ENCODE data around the gene EEPD1.
"Not testable (repeated sequence)": the region's sequence is repeated elsewhere in the genome, so short reads cannot be mapped to it uniquely, and the experiment has no call there.

EEPD1 gene

DNA sequence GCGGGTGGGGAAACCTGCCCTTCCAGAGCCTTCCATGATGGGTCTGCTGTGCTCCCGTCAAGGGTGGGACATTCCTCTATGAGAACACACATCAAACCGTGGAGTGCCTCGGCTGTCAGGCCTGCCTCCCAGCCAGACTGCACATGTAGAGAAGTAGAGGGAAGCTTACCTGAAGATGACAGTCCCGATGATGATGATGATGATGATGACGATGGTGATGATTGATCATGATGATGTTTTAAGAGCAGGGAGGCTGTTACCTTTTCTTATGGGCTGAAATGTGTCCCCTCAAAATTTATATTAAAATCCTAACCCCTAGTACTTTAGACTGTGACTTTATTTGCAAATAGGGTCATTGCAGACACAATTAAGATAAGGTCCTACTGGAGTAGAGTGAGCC lies 160.6 kb downstream of the EEPD1 start:
- no peak for DNase-seq

DNA sequence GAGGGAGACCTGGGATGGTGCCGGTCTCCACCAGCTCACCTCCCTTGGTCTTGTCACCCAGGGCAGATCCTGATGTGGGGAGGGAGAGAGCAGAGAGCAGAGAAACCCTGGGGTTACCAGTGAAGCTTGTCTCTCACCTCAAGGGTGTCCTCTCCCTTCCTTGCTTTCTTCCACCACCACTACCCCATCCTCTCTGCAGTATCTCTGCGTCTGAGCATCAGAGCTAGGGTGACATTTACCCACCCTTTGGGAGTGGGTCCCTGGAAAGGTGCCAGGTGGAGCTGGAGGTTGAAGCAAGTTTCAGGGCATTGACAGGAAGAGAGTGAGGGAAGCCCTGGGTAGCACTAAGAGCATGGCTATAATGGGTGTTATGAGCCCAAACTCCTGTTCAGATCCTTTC lies 161.4 kb downstream of the EEPD1 start:
- DNase-seq: no peak

DNA sequence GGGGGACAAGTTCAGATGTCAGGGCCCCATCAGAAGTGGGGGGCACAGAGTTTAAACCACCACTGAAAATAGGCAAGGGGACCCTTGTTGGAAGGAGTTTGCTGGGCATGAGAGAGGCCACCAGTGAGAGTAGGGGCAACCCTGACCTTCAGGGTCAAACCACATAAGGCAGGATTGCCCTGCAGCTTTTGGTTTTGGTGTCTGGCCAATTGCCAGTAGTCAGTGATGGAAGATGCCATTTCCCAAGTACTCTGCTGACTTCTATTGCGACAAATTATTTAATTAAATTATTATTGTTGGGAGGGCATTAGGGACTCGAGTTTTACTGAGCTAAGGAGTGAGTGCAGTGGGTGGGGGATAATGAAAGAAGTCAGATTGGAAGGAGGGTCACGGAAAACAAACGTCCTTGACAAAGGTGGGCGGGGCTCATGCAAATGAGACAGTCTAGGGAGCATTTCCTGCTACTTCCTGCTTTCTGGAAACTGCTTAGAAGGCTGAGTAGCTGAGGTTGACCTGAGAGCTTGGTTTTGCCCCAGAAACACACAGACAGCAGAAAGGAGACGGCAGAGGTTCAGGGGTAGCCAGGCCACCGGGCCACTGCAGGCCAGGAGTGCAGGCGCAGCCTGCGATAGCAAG lies 162.4 kb downstream of the EEPD1 start:
- no peak for DNase-seq

DNA sequence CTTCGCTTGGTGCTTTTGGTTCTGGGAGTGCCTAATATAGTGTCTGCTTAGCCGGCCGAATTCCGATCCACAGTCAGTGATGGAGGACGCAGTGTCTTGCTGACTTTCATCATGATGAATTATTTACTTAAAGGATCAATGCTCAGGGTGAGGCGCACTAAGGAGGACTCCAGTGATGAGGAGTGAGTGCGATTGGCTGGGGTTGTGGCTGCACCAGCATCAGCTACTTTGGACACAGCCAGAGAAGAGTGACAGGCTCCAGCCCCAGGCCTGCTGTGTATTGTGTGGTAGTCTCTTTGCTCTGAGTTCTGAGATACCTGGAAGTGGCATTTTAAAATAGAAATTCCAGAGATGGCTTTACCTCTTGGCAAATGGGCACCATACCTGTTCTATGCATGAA lies 163.3 kb downstream of the EEPD1 start:
- no peak for DNase-seq

DNA sequence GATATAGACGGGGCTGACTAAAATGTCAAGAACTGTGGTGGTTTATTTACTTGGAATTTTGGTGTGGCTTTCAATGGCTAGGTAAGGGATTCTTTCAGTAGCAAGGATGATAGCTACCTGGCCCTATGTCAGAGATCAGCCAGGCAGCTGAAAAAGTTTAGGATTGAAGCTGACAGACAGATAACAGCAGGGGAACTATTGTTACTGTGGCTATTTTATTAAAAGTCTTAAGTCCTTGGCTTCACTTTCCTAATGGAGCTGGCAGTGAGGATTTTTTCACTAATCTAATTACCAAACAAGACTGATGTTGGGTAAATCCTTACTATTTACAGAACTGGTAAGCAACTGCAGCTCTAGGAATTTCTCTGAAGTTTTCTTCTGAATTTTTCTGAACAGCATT lies 164.2 kb downstream of the EEPD1 start:
- DNase-seq: no peak

DNA sequence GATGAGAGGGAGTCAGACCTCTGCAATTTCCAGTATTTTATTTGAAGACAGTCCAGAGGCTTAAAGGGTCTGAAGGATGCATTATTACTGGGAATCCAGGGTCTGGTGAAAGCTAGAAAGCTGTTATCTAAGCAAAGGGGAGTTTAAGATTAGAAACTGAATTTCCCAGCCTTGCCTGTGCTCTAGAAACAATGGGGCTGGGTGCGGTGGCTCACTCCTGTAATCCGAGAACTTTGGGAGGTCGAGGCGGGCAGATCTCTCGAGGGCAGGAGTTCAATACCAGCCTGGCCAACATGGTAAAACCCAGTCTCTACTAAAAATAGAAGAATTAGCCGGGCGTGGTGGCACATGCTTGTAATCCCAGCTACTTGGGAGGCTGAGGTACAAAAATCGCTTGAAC lies 165.1 kb downstream of the EEPD1 start:
- DNase-seq: no peak

DNA sequence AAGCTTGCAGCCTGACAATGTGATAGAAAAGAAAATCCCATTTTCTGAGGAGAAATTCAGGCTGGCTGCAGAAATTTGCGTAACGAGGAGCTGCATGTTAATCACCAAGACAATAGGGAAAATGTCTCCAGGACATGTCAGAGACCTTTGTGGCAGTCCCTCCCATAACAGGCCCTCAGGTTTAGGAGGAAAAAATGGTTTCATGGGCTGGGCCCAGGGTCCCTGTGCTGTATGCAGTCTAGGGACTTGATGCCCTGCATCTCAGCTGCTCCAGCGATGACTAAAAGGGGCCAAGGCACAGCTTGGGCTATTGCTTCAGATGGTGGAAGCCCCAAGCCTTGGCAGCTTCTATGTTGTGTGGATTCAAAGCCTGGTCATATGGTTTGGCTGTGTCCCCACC lies 168.2 kb downstream of the EEPD1 start:
- DNase-seq: not testable (repeated sequence)

DNA sequence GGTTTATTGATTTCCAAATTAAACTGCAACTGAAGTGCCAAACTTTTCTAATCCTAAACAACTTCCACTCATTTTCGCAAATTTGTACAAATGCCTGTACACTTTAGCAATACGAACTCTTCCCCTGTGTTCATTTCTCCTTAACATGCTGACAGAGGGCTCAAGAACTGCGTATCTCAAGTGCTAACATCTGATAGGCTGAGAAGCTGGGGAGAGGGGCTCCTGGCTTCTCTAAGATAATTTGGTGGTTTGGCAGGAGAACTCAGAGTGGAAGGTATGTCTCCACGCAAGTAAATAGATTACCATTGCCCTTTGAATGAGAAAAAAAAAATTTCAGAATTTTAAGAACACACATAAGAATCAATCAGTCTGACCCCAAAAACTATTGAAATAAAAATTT lies 183.3 kb downstream of the EEPD1 start:
- DNase-seq: no peak

DNA sequence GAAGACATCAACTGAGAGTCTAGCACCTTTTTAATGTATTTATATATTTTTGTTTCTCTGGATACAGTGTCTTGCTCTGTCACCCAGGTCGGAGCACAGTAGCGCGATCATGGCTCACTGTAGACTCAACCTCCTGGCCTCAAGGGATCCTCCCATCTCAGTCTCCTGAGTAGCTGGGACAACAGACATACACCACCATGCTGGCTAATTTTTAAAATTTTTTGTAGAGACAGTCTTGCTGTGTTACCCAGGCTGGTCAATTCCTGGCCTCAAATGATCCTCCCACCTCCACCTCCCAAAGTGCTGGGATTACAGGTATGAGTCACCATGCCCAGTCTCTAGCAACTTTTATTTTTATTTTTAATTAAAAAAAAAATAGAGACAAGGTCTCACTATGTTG lies 185.2 kb downstream of the EEPD1 start:
- no peak for DNase-seq

DNA sequence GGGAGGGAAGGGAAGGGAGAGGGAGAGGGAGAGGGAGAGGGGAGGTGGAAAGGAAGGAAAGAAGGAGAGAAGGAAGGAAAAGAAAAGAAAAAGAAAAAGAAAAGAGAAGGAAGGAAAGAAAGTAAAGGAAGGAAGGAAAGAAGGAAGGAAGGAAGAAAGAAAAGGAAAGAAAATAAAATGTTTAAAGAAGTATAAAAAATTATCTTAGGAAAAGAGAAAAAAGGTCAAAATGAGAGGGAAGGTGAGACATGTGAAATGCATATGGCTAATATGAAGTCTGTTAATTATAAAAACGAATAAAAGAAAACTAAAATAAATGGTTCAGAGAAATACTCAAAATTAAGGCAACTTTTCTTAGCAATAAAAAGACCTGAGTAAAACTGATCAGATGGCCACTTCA lies 190.5 kb downstream of the EEPD1 start:
- DNase-seq: no peak

DNA sequence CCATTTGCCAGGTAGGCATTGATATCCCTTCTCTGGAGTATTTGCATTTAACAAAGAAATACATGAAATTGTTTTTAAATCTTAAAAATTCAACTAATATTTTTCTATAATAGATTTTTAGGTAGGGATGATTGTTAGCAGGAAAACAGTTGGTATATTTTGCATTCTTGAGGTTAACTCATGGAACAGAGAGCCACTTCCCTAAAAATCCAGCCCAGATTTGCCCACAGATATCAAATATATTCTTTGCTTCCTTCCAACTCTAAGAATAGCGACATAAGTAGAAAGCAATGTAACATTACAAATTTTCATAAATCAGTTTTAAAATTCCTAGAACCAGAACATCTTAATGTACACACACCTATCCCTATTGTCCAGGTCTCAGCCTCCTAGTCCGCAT lies 191.6 kb downstream of the EEPD1 start:
- no peak for DNase-seq

DNA sequence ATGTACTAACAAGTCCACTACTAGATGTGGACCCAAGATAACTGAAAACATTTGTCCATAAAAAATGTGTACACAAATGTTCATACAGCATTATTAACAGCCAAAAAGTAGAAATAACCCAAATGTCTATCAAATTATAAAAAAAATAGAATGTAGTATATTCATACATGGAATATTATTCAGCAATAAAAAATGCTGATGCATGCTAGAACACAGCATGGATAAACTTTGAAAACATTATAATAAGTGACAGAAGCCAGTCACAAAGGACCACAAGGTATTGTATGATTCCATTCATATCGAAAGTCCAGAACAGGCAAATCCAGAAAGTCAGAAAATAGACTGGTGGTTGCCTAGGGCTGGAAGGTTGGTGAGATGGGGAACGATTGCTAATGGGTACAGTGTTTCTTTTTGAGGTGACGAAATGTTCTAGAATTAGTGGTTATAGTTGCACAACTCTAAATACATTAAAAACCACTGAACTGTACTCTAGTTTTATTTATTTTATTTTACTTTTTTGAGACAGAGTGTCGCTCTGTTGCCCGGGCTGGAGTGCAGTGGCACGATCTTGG lies 193.3 kb downstream of the EEPD1 start:
- DNase-seq: no peak

DNA sequence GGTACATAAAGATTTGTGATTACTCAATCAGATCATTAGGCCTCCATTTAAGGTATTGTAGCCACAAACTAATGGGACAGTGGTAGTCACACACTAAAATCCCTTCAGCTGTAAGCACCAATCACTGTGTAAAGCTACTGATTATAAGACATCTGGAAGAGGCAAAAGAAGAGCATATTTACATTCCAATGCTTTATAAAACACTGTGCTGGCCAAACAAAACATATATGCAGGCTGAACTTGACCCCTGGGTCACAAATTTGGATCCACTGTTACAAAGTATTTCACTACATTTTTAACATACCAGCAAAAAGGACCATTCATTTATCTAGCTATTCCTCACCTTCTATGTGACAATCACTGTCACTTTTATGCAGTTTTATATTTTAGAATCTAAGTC lies 195.2 kb downstream of the EEPD1 start:
- DNase-seq: no peak

DNA sequence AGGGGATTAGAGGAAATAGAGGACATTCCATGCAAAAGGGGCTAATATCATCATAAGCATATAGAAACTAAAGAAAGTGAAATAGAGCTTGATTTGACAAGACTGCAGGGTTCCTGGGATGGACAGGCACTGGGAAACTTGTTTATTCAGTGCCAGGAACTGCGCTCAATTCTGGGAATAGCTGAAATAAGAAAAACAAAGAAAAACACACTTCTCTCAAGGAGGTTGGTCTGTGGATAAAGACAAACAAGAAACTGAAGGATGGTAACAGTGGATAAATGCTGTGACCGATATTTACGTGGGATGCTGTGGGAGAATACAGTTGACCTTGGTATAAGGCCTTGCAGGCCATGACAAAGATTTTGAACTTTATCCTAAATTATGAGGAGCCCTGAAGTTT lies 195.7 kb downstream of the EEPD1 start:
- no peak for DNase-seq

DNA sequence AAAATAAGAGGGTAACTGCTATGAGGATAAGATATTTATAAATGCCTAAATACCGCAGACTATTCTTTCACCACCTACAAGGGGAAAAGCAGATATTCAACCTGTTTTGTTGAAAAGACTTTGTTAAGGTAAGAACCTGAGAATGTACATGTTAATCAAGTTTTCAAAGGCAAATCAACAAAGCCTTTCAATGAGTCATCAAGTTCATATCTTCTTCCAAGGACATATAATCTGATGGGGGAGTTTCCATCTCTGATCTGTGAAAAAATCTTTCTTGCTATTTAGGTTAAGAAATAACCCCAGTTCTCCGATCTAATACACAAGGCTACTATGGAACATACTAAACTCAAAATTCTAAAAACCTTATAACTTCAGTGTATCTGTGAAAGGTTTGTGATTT lies 196.6 kb downstream of the EEPD1 start:
- DNase-seq: no peak
